CD1c-positive myeloid dendritic cell (primary cell): ENCODE data around the gene TRIO.

Source experiments
- DNase-seq: peaks from one replicate; pipeline ENCODE4 v3.0.0-alpha.2; 2016; ENCODE audit errors: extremely low spot score

Gene TRIO

GRCh38 chr5:14208071-14209021, 65.2 kb downstream of the TRIO start:
- peak; percentile 31 for DNase-seq

GRCh38 chr5:14209222-14209822, 66.2 kb downstream of the TRIO start:
- no peak for DNase-seq

GRCh38 chr5:14209836-14210235, 66.7 kb downstream of the TRIO start:
- DNase-seq, result no peak

- no peak for DNase-seq
These were observed 67.6 kb downstream of the TRIO start for GRCh38 chr5:14210729-14211128.

- DNase-seq, result no peak
These were observed 69.0 kb downstream of the TRIO start for GRCh38 chr5:14211818-14212803.

GRCh38 chr5:14212838-14213237, 69.7 kb downstream of the TRIO start:
- no peak for DNase-seq

- DNase-seq, result no peak
These were observed 70.1 kb downstream of the TRIO start for GRCh38 chr5:14213253-14213652.

GRCh38 chr5:14213813-14214585, 70.9 kb downstream of the TRIO start:
- DNase-seq, result no peak

- no peak for DNase-seq
These were observed 72.8 kb downstream of the TRIO start for GRCh38 chr5:14215901-14216300.

GRCh38 chr5:14216372-14216771, 73.2 kb downstream of the TRIO start:
- DNase-seq, result no peak

- DNase-seq, result no peak
These were observed 73.8 kb downstream of the TRIO start for GRCh38 chr5:14216902-14217301.

- DNase-seq, result no peak
These were observed 74.4 kb downstream of the TRIO start for GRCh38 chr5:14217587-14217986.

GRCh38 chr5:14218011-14218410, 74.9 kb downstream of the TRIO start:
- DNase-seq, result no peak

GRCh38 chr5:14218480-14218879, 75.3 kb downstream of the TRIO start:
- DNase-seq, result no peak

GRCh38 chr5:14218897-14219573, 75.9 kb downstream of the TRIO start:
- no peak for DNase-seq

- no peak for DNase-seq
These were observed 76.8 kb downstream of the TRIO start for GRCh38 chr5:14219800-14220512.

- no peak for DNase-seq
These were observed 77.5 kb downstream of the TRIO start for GRCh38 chr5:14220642-14221041.

- no peak for DNase-seq
These were observed 78.6 kb downstream of the TRIO start for GRCh38 chr5:14221732-14222131.

- DNase-seq, result no peak
These were observed 79.1 kb downstream of the TRIO start for GRCh38 chr5:14222206-14222605.

- peak; percentile 34 for DNase-seq
These were observed 80.2 kb downstream of the TRIO start for GRCh38 chr5:14223372-14223771.
